CD4-positive, CD25-positive, alpha-beta regulatory T cell (primary cell): Measurements from ENCODE around the gene UQCC3. TPM values are rescaled to one million over a fixed set of nuclear protein-coding genes. Genes with fewer than 3 reads are reported as not detected.
"Not testable (repeated sequence)": the region's sequence is repeated elsewhere in the genome, so short reads cannot be mapped to it uniquely, and the experiment has no call there.

ENCODE experiments used
- ATAC-seq, 2 donors: fragments of 150-1000 bp; cut with Tn5 transposase; one replicate each; pipeline ENCODE4 v1.10.0; 2021; ENCODE audit warnings: low read depth in 2 of 2, moderate number of reproducible peaks in 2 of 2, moderate library complexity in 1 of 2
- DNase-seq, 3 donors: peaks; one replicate each; pipeline versions ENCODE4 v3.0.0 to v3.0.0-alpha.2; 2012 to 2022; ENCODE audit warnings: mixed read lengths in 1 of 3
- H3K27ac ChIP-seq: one replicate; pipeline ENCODE4 v1.7.0; 2013; ENCODE audit warnings: mild to moderate bottlenecking, low read length; ENCODE audit not compliant: insufficient read depth, poor library complexity, severe bottlenecking
- H3K27me3 ChIP-seq: one replicate; pipeline ENCODE4 v1.7.0; 2013; ENCODE audit warnings: low read length; ENCODE audit not compliant: control insufficient read depth, insufficient read depth
- H3K36me3 ChIP-seq: one replicate; pipeline ENCODE4 v1.7.0; 2013; ENCODE audit warnings: mild to moderate bottlenecking, low read length, moderate library complexity; ENCODE audit not compliant: control insufficient read depth, insufficient read depth
- H3K4me1 ChIP-seq: 2 replicates; pipeline ENCODE4 v1.7.0; 2013; ENCODE audit warnings: mild to moderate bottlenecking, low read length; ENCODE audit not compliant: insufficient read depth, control insufficient read depth, poor library complexity, severe bottlenecking
- H3K4me3 ChIP-seq: one replicate; pipeline ENCODE4 v1.7.0; 2013; ENCODE audit warnings: low read depth, mild to moderate bottlenecking, low read length, moderate library complexity
- H3K9me3 ChIP-seq, 2 experiments: 1 replicate in 1 of 2; 2 replicates in 1 of 2; pipeline ENCODE4 v1.7.0; 2013; ENCODE audit warnings: low read length in 2 of 2, mild to moderate bottlenecking in 1 of 2, moderate library complexity in 1 of 2; ENCODE audit not compliant: control insufficient read depth in 2 of 2
- H3K27ac Mint-ChIP-seq, 3 donors: one replicate each; pipeline ENCODE4 v1.8.0; 2020 to 2022; ENCODE audit warnings: mild to moderate bottlenecking in 3 of 3, mixed read lengths in 3 of 3, moderate library complexity in 2 of 3
- H3K27me3 Mint-ChIP-seq: one replicate; pipeline ENCODE4 v1.8.0; 2022; ENCODE audit warnings: mild to moderate bottlenecking, mixed read lengths
- H3K36me3 Mint-ChIP-seq: one replicate; pipeline ENCODE4 v1.8.0; 2020; ENCODE audit warnings: mixed read lengths
- H3K4me1 Mint-ChIP-seq, 4 donors: one replicate each; pipeline ENCODE4 v1.8.0; 2020 to 2022; ENCODE audit warnings: mixed read lengths in 4 of 4, mild to moderate bottlenecking in 1 of 4
- H3K4me3 Mint-ChIP-seq, 4 donors: one replicate each; pipeline ENCODE4 v1.8.0; 2020 to 2022; ENCODE audit warnings: mild to moderate bottlenecking in 4 of 4, mixed read lengths in 4 of 4, moderate library complexity in 3 of 4
- H3K9me3 Mint-ChIP-seq, 7 donors: one replicate each; pipeline ENCODE4 v1.8.0; 2020 to 2022; ENCODE audit warnings: mixed read lengths in 7 of 7, mild to moderate bottlenecking in 3 of 7, moderate library complexity in 2 of 7
- polyA plus RNA-seq, 4 donors: library from polyadenylated mRNA; unstranded; fragments of 300-500 nt; fragmentation: Illumina TruSeq; gene quantifications; one replicate each; pipeline ENCODE4 v1.2.3, GENCODE V29; 2021
- total RNA-seq: library from RNA; stranded (reverse); gene quantifications from one replicate; pipeline ENCODE4 v1.2.3, GENCODE V29; 2022

Gene UQCC3
- total and polyA plus RNA-seq, 5 donors from 2014 or later: 3.5 to 13.9 (median 11.8) TPM

DNA sequence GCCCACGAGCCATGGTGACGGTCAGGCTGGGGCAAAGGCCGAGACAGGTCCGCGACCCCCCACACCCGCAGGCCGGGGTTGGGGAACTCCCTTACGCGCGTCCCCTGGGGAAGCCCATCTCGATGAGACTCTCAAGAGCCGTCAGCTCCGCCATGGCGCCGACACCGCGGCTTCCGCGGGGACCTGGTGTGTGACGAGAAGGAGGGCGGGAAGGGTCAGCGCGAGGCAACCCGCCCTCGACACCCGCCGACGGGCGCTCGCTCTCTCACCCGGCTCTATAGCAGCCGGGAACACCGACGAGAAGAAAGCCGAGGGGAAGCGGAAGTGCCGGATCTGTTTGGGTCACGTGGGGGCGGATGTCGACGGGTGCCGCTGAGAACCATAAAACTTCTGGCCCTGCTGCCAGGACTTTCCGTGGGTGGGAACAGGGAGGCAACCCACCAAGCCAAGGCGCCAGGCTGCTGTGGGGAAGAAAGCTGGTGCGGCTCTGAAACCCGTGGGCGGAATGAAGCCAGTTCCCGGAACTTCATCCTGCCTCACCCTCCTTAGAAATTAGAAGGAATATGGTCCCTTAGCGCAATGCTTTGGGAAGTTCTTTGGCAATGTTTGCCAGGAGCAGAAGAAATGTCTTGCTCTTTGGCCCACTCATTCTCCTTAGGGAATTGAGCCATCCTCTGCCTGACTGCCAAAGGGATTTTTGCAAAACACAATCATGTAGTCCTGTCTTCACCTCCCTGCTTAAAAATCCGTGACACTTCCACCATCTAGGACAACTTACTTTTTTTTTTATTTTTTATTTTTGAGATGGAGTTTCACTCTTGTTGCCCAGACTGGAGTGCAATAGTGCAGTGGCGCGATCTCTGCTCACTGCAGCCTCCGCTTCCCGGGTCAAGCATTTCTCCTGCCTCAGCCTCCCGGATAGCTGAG lies 7.6 kb downstream of the UQCC3 start, which contains the start of gene UBXN1:
UBXN1 (minus strand) TSS at position 304 of the 927 bp plus-strand sequence; CDS start at position 154, 150 bp downstream.
- peaks cover 5 to 43% (median 28%) of the 10 kb centered on the region in 4 donors for H3K4me1 Mint-ChIP-seq
- no peaks in the 10 kb centered on the region for H3K9me3 Mint-ChIP-seq
- H3K36me3 Mint-ChIP-seq: peaks cover 18% of the 10 kb centered on the region
- no peaks in the 10 kb centered on the region for H3K9me3 ChIP-seq
- peaks cover 24% of the 10 kb centered on the region for H3K36me3 ChIP-seq
- peak within 1 kb of the TSS; percentile 93 to 96 (median 96) for H3K27ac Mint-ChIP-seq
- ATAC-seq (peak; percentile 84 to 87), DNase-seq (peak; percentile 81 to 89 (median 81))
- H3K27me3 ChIP-seq: no peaks in the 10 kb centered on the region
- H3K27me3 Mint-ChIP-seq: no peaks in the 10 kb centered on the region
- peak within 1 kb of the TSS; percentile 91 to 97 (median 94) for H3K4me3 Mint-ChIP-seq
- H3K27ac ChIP-seq: peak within 1 kb of the TSS; percentile 95
- H3K4me1 ChIP-seq: peaks cover 29% of the 10 kb centered on the region
- H3K4me3 ChIP-seq: peak within 1 kb of the TSS; percentile 90

DNA sequence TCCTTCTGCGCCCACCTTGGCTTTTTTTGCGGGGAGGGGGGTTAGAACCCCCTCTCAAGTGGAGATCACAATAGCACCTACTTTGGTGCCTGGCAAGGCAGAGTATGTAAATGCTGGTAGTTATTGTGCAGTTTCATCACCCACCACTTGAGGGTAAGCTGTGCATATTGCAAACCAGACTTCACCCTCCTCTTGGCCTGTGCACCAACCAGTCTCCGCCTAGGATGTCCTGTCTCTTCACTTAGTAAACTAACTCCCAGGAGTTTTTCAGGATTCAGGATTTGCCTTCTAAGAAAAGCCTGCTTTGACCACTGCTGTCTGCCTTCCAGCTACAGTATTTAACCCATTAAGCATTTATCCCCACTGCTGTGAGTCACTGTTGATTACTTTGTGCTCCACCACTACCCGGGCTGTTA lies 9.4 kb downstream of the UQCC3 start:
- Mint-ChIP-seq H3K36me3 (peaks cover 15% of the 10 kb centered on the region), H3K4me3 (peak overlapping the region; percentile 64 to 91 (median 88)), H3K4me1 (peaks cover 5 to 33% (median 24%) of the 10 kb centered on the region in 4 donors), H3K27me3 (no peaks in the 10 kb centered on the region), H3K27ac (peak overlapping the region in 2 of 3 donors; percentile 52 to 83), H3K9me3 (no peaks in the 10 kb centered on the region)
- no peaks in the 10 kb centered on the region for H3K27me3 ChIP-seq
- H3K36me3 ChIP-seq: peaks cover 18% of the 10 kb centered on the region
- DNase-seq (peak in 2 of 3 donors; percentile 58 to 77), ATAC-seq (peak; percentile 74 to 76)
- no peaks in the 10 kb centered on the region for H3K9me3 ChIP-seq
- peak overlapping the region; percentile 33 for H3K27ac ChIP-seq
- H3K4me3 ChIP-seq: no peak overlapping the region
- H3K4me1 ChIP-seq: peaks cover 29% of the 10 kb centered on the region

DNA sequence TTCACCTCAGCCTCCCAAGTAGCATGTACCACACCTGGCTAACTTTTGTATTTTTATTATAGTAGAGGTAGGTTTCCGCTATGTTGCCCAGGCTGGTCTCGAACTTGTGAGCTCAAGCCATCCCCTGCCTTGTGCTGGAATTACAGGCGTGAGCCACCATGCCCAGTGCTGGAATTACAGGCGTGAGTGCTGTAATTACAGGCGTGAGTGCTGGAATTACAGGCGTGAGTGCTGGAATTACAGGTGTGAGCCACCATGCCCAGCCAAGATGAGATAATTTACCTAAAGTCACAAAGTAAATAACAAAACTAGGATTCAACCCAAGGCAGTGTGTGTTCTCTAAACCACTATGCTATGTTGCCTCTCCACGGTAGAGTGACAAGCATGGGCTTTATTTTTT lies 11.0 kb downstream of the UQCC3 start:
- peaks cover 5% of the 10 kb centered on the region for H3K36me3 Mint-ChIP-seq
- no peak overlapping the region for H3K27ac Mint-ChIP-seq
- H3K27me3 Mint-ChIP-seq: no peaks in the 10 kb centered on the region
- Histone ChIP-seq H3K9me3 (no peaks in the 10 kb centered on the region), H3K4me1 (peaks cover 16% of the 10 kb centered on the region), H3K36me3 (peaks cover 3% of the 10 kb centered on the region), H3K27ac (no peak overlapping the region), H3K4me3 (no peak overlapping the region), H3K27me3 (peaks cover 2% of the 10 kb centered on the region)
- ATAC-seq: no peak
- no peak overlapping the region for H3K4me3 Mint-ChIP-seq
- peaks cover 5 to 26% (median 18%) of the 10 kb centered on the region in 4 donors for H3K4me1 Mint-ChIP-seq
- no peak for DNase-seq
- H3K9me3 Mint-ChIP-seq: no peaks in the 10 kb centered on the region

DNA sequence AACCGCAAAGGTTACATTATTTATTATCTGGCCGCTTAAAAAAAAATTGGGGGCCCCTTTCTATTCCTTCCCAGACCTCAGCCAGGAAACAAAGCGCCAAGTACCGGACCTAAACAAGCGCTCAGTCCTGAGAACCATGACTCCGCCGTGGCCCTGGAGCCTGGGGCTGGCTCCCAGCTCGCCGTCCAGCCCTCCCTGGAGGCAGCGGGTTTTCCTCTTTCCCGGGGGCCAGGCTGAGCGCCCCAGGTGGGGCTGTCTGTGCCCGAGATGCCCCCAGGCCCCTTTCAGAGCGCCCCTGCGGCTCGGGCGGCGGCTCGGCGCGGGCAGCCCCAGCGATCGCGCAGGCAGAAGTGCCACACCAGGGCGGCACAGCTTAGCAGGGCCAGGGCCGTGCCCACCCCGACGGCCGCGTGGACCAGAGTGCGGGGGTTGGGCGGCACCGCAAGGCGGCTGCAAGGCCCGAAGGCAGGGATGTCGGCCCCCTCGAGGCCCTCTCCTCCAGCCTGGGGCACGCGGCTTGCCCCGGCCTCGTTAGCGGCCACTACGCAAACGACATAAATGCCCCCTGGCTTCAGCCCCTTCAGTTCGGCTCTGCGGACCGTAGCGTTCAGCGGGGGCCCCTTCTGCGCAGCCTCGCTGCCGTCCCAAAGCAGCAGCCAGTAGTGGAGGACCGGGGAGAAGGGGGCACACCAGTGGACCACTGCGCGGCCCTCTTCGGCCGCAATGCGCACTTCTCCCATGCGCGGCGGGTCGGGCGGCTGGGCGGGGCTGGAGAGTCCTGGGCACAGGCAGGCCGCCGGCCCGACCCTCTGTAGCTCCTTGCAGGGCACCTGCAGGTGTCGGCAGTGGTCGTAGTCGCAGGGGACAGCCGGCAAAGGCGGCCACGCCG lies 16.3 kb downstream of the UQCC3 start:
- Mint-ChIP-seq H3K4me1 (peaks cover 0 to 3% (median 0%) of the 10 kb centered on the region in 4 donors), H3K27me3 (peaks cover 4% of the 10 kb centered on the region), H3K4me3 (no peak overlapping the region), H3K9me3 (no peaks in the 10 kb centered on the region), H3K36me3 (peaks cover 11% of the 10 kb centered on the region), H3K27ac (no peak overlapping the region)
- Histone ChIP-seq H3K4me1 (no peaks in the 10 kb centered on the region), H3K27me3 (peaks cover 2% of the 10 kb centered on the region), H3K9me3 (no peaks in the 10 kb centered on the region), H3K36me3 (no peaks in the 10 kb centered on the region), H3K4me3 (no peak overlapping the region), H3K27ac (no peak overlapping the region)
- DNase-seq (no peak), ATAC-seq (no peak)

DNA sequence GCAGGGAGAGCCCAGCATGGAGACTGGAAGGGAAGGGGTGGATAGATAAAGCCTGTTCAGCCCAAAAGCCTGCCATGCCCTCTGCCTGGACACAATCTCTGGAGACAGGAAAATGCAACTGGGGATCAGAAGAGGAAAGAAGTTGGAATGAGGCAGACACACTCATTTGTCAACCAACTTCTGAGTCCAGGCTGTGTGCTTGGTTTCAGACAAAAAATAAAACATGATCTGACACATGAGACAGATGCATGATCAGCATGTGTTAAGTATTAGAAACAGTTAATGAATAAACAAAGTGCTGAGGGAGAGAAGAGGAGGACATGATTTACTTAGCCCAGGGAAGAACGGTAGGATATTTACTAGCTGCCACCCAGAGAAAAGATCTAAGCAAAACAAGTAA lies 17.0 kb downstream of the UQCC3 start:
- ATAC-seq: no peak
- H3K4me3 ChIP-seq: no peak overlapping the region
- no peaks in the 10 kb centered on the region for H3K36me3 ChIP-seq
- peaks cover 2% of the 10 kb centered on the region for H3K27me3 ChIP-seq
- Mint-ChIP-seq H3K4me3 (no peak overlapping the region), H3K27me3 (peaks cover 4% of the 10 kb centered on the region), H3K4me1 (peaks cover 0 to 3% (median 0%) of the 10 kb centered on the region in 4 donors), H3K36me3 (peaks cover 13% of the 10 kb centered on the region), H3K9me3 (no peaks in the 10 kb centered on the region), H3K27ac (no peak overlapping the region)
- DNase-seq: no peak
- no peaks in the 10 kb centered on the region for H3K4me1 ChIP-seq
- no peaks in the 10 kb centered on the region for H3K9me3 ChIP-seq
- no peak overlapping the region for H3K27ac ChIP-seq

DNA sequence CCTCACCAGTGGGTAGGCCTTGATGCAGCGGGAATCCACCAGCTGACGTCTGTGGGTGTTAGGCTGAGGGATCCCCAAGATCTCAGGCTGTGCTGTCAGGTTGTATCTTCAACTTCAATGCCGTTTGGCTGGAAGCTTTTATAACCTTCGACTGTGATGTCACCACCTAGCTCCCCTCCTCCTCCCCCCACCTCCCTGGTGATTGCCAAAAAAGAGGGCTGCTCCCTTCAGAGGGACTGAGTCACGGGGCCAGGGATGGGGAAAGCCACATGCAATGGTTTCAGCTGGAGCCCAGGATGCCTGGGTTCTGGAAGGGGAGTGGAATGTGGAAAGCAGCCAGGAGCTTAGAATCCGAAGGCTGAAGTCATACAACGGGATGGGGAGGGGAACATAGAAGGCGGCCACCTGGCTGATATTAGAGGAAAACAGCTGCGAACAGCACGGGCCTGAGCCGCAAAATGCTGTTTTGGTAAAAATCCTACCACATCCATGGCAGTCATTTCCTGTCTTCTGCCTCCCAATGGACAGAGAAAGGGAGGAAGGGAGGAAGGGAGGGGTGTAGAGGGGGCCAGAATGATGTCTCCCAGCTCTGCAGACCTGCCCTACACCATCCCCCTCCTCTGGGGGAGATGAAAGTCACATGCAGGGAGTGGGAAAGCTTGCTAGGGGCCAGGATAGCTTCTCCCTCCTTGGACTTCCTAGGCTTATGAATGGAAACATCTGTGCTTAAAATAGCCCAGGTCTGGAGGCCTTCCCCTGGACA lies 18.1 kb downstream of the UQCC3 start, which contains the start of gene LRRN4CL:
LRRN4CL (minus strand) TSS at position 110 of the 763 bp plus-strand sequence. CDS start 1,022 bp downstream, outside the sequence.
- H3K27me3 ChIP-seq: peaks cover 2% of the 10 kb centered on the region
- no peak within 1 kb of the TSS for H3K4me3 Mint-ChIP-seq
- ATAC-seq: no peak

DNA sequence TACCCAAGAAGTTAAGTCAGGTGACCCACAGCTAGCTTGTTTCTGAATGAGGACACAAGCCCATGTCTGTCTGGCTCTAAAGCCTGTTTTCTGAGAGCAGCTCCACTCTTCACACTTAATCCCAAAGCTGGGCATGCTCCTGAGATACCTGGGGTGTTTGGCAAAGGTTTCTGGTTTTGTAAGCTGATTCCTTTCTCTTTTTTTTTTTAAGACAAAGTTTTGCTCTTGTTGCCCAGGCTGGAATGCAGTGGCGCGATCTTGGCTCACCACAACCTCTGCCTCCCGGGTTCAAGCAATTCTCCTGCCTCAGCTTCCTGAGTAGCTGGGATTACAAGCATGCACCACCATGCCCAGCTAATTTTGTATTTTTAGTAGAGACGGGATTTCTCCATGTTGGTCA lies 22.2 kb downstream of the UQCC3 start:
- not testable (repeated sequence) for H3K4me1 Mint-ChIP-seq, H3K27me3 Mint-ChIP-seq, H3K27me3 ChIP-seq, ATAC-seq, DNase-seq, H3K27ac Mint-ChIP-seq, H3K9me3 Mint-ChIP-seq, H3K4me1 ChIP-seq, H3K4me3 ChIP-seq, H3K9me3 ChIP-seq, H3K27ac ChIP-seq, H3K36me3 ChIP-seq, H3K4me3 Mint-ChIP-seq
- peaks cover 16% of the 10 kb centered on the region for H3K36me3 Mint-ChIP-seq

More for the DNA sequence above, 18.1 kb downstream of the UQCC3 start, which contains the start of gene LRRN4CL:
- Histone ChIP-seq H3K9me3 (no peaks in the 10 kb centered on the region), H3K4me3 (no peak within 1 kb of the TSS), H3K4me1 (no peaks in the 10 kb centered on the region), H3K36me3 (no peaks in the 10 kb centered on the region), H3K27ac (no peak within 1 kb of the TSS)
- no peak for DNase-seq
- Mint-ChIP-seq H3K27me3 (peaks cover 4% of the 10 kb centered on the region), H3K4me1 (peaks cover 0 to 3% (median 3%) of the 10 kb centered on the region in 4 donors), H3K27ac (no peak within 1 kb of the TSS), H3K36me3 (peaks cover 15% of the 10 kb centered on the region), H3K9me3 (no peaks in the 10 kb centered on the region)
